ENCODE results near the gene SQOR. TPM values are rescaled to one million over a fixed set of nuclear protein-coding genes. Genes with fewer than 3 reads are reported as not detected.

The SQOR gene
- total and polyA plus RNA-seq, 2 experiments from 2014 or later: 0.73 to 0.95 TPM

DNA sequence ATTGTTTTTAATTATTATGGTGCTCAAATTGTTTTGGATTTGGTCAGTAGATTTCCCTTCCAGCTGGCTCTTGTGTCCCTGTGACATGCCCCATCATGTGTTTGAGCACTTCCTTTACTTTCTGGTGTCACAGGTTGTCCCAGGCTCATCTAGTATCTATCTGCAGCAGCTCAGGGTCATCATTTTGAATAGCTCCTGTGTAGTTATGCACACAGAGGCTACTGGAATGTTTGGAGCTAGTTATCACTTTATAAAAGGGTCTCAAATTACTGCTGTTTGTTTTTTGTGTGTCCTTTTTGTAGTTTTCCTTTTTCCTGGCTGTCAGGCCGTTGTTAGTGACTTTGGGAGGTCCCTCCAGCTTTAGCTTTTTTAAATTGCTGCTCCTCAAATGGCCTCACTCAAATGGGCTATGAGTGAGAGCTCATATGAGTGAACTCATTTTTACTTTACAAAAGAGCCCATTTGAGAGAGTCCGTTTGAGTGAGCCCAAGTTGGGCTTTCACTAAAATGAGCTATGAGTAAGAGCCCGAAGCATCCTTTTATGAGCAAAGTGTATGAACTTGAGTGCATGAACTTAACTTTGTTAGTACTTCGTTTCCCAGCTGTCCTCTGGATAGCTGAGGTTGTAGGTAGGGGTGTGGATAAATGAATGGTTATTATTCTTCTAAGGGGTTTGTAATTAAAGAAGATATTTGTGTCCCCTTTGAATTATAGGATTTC is 43.8 kb downstream of the SQOR start:
- Histone ChIP-seq H3K4me3 (no peak overlapping the region), H3K27ac (no peak overlapping the region), H3K9me3 (ENCODE audit: low read depth) (no peaks in the 10 kb centered on the region), H3K36me3 (no peaks in the 10 kb centered on the region), H3K27me3 (no peaks in the 10 kb centered on the region), H3K4me1 (ENCODE audit: low read depth) (no peaks in the 10 kb centered on the region)
- TF ChIP-seq CTCF (IDR thresholded peaks at IDR 0.05; ENCODE audit: low read depth, low read length): no peak
- no peak for DNase-seq (ENCODE audit: low read depth in 1 of 2, low spot score in 1 of 2)

DNA sequence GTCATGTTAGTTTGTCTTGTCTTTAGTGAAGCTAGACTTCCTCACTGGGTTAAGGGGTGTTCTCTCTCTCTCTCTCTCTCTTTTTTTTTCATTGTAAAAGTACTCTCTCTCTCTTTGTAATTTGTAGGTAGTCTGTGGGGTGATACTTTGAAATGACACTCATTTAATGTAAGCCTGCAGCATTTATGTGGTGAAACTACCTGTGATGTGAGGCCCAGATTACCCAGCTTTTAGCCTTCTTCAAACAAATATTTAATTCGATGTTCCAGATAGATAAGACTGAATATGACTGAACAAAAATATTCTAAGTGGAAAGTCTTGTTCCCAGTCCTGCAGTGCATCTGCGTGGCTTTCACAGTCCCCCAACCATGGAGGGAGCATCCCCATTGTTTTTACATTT is 49.7 kb downstream of the SQOR start:
- no peaks in the 10 kb centered on the region for H3K27me3 ChIP-seq
- H3K4me1 ChIP-seq (ENCODE audit: low read depth): no peaks in the 10 kb centered on the region
- no peak overlapping the region for H3K4me3 ChIP-seq
- H3K9me3 ChIP-seq (ENCODE audit: low read depth): no peaks in the 10 kb centered on the region
- no peak overlapping the region for H3K27ac ChIP-seq
- H3K36me3 ChIP-seq: no peaks in the 10 kb centered on the region
- no peak for DNase-seq (ENCODE audit: low read depth in 1 of 2, low spot score in 1 of 2)
- no peak for TF ChIP-seq CTCF (IDR thresholded peaks at IDR 0.05; ENCODE audit: low read depth, low read length)

- Histone ChIP-seq H3K27me3 (no peaks in the 10 kb centered on the region), H3K27ac (no peak overlapping the region), H3K9me3 (ENCODE audit: low read depth) (no peaks in the 10 kb centered on the region), H3K4me3 (no peak overlapping the region), H3K4me1 (ENCODE audit: low read depth) (no peaks in the 10 kb centered on the region), H3K36me3 (no peaks in the 10 kb centered on the region)
- no peak for DNase-seq (ENCODE audit: low read depth in 1 of 2, low spot score in 1 of 2)
- TF ChIP-seq CTCF (IDR thresholded peaks at IDR 0.05; ENCODE audit: low read depth, low read length): no peak
These were observed 54.8 kb downstream of the SQOR start for GRCh38 chr15:45689616-45690015.

- no peak overlapping the region for H3K4me3 ChIP-seq
- no peaks in the 10 kb centered on the region for H3K27me3 ChIP-seq
- no peaks in the 10 kb centered on the region for H3K36me3 ChIP-seq
- no peaks in the 10 kb centered on the region for H3K9me3 ChIP-seq (ENCODE audit: low read depth)
- no peaks in the 10 kb centered on the region for H3K4me1 ChIP-seq (ENCODE audit: low read depth)
- H3K27ac ChIP-seq: no peak overlapping the region
- no peak for TF ChIP-seq CTCF (IDR thresholded peaks at IDR 0.05; ENCODE audit: low read depth, low read length)
- DNase-seq (ENCODE audit: low read depth in 1 of 2, low spot score in 1 of 2): no peak
These were observed 55.9 kb downstream of the SQOR start for GRCh38 chr15:45690581-45691260.

DNA sequence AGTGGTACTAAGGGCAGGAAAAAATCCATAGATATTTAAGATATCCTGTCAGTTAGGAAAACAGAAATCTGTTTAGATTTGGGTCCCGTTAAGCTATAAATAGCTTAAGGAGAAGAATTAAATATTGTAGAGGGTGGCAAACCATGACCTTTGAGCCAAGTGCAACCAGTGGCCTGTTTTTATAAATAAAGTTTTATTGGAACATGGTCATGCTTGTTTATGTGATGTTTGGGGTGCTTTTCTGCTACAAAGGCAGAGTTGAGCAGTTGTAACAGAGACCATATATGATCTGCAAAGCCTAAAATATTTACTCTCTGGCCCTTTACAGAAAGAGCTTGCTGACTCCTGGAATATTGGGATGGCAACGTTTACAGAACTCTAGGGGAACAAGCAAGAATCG is 66.3 kb downstream of the SQOR start:
- DNase-seq (ENCODE audit: low read depth in 1 of 2, low spot score in 1 of 2): no peak
- no peak for TF ChIP-seq CTCF (IDR thresholded peaks at IDR 0.05; ENCODE audit: low read depth, low read length)
- H3K27ac ChIP-seq: no peak overlapping the region

More for the DNA sequence above, 66.3 kb downstream of the SQOR start:
- no peaks in the 10 kb centered on the region for H3K36me3 ChIP-seq
- H3K9me3 ChIP-seq (ENCODE audit: low read depth): no peaks in the 10 kb centered on the region
- no peaks in the 10 kb centered on the region for H3K4me1 ChIP-seq (ENCODE audit: low read depth)
- H3K4me3 ChIP-seq: no peak overlapping the region
- no peaks in the 10 kb centered on the region for H3K27me3 ChIP-seq
